A673 (cell line): ENCODE data around the gene AKT3. TPM values are rescaled to one million over a fixed set of nuclear protein-coding genes. Genes with fewer than 3 reads are reported as not detected.
"Not testable (repeated sequence)": the region's sequence is repeated elsewhere in the genome, so short reads cannot be mapped to it uniquely, and the experiment has no call there.

Experiments used
- BruUV-seq: library from RNA; stranded (reverse); fragments of 400-500 nt; replicated peaks from 2 replicates; lab custom pipeline; 2021; lab: Mats Ljungman, UMichigan
- CTCF ChIA-PET: fragments of 300-600 bp; sonication (Branson Sonifier 250); formaldehyde crosslinking; loops from one replicate; lab custom pipeline; 2022; ENCODE audit warnings: antibody characterized with exemption; lab: Charles Lee
- POLR2A ChIA-PET: fragments of 300-600 bp; sonication (Branson Sonifier 250); formaldehyde crosslinking; loops from one replicate; lab custom pipeline; 2022; ENCODE audit warnings: antibody characterized with exemption; ENCODE audit not compliant: low non-redundant PET; lab: Charles Lee
- DNase-seq: peaks from one replicate; pipeline ENCODE4 v3.0.0-alpha.2; 2015; ENCODE audit warnings: low spot score
- H3K27ac ChIP-seq: fragments of 200-600 bp; sonication (generic); 2 replicates; pipeline ENCODE4 v1.5.1; 2016; ENCODE audit warnings: mixed run types, low read depth, mild to moderate bottlenecking, mixed read lengths, antibody characterized with exemption, low read length; ENCODE audit not compliant: poor library complexity, severe bottlenecking
- H3K27me3 ChIP-seq: fragments of 200-600 bp; sonication (generic); replicated peaks from 2 replicates; pipeline ENCODE4 v1.6.1; 2017; ENCODE audit warnings: mixed run types, low read depth, mild to moderate bottlenecking, mixed read lengths, antibody characterized with exemption, low read length; ENCODE audit not compliant: insufficient read depth, poor library complexity
- H3K36me3 ChIP-seq: fragments of 200-600 bp; sonication (generic); 2 replicates; pipeline ENCODE4 v1.6.1; 2016; ENCODE audit warnings: mixed run types, mild to moderate bottlenecking, mixed read lengths, antibody characterized with exemption, low read length; ENCODE audit not compliant: insufficient read depth, poor library complexity, severe bottlenecking
- H3K4me1 ChIP-seq: fragments of 200-600 bp; sonication (generic); 2 replicates; pipeline ENCODE4 v1.6.1; 2017; ENCODE audit warnings: mixed run types, mild to moderate bottlenecking, mixed read lengths, antibody characterized with exemption, low read length; ENCODE audit not compliant: insufficient read depth, poor library complexity, severe bottlenecking
- H3K4me3 ChIP-seq: fragments of 200-600 bp; sonication (generic); 2 replicates; pipeline ENCODE4 v1.5.1; 2016; ENCODE audit warnings: low read depth, mixed run types, mild to moderate bottlenecking, mixed read lengths, low read length; ENCODE audit not compliant: poor library complexity, severe bottlenecking
- H3K9me3 ChIP-seq: fragments of 200-600 bp; sonication (generic); 2 replicates; pipeline ENCODE4 v1.6.1; 2016; ENCODE audit warnings: mixed run types, low read depth, mild to moderate bottlenecking, mixed read lengths, antibody characterized with exemption, low read length; ENCODE audit not compliant: poor library complexity, severe bottlenecking
- CTCF ChIP-seq: fragments of 300-800, 200-600 bp; sonication (generic); conservative IDR thresholded peaks from 2 replicates; pipeline ENCODE4 v1.5.1; 2017; ENCODE audit warnings: low read depth, mild to moderate bottlenecking, antibody characterized with exemption, low read length, moderate library complexity, mixed read lengths
- EZH2 ChIP-seq: fragments of 200-600 bp; sonication (generic); IDR thresholded peaks from 2 replicates; pipeline ENCODE4 v1.6.1; 2017; ENCODE audit warnings: borderline replicate concordance, low read depth, mild to moderate bottlenecking, mixed read lengths, antibody characterized with exemption, low read length; ENCODE audit not compliant: poor library complexity, severe bottlenecking
- intact Hi-C: fragments of 100-400 bp; cut with micrococcal nuclease; formaldehyde crosslinking; loops from one replicate; pipeline ENCODE4 v1.10.0; 2022; ENCODE audit not compliant: unreplicated experiment
- total RNA-seq: library from RNA; stranded (reverse); gene quantifications from 2 replicates; pipeline ENCODE4 v1.2.3, GENCODE V29; 2021

AKT3 gene
- total RNA-seq, 1 experiment from 2014 or later = 14.4 TPM

- ChIA-PET CTCF (no interaction called here), POLR2A (no interaction called here)
- TF ChIP-seq EZH2 = no peak
- TF ChIP-seq CTCF = no peak
- Histone ChIP-seq H3K4me3 (no peak overlapping the region), H3K27me3 (no peaks in the 10 kb centered on the region), H3K9me3 (no peaks in the 10 kb centered on the region), H3K27ac (no peak overlapping the region), H3K4me1 (no peaks in the 10 kb centered on the region), H3K36me3 (no peaks in the 10 kb centered on the region)
- BruUV-seq = no TSS peak
- DNase-seq = no peak
- intact Hi-C loops = no loop called here
These were observed 66.3 kb downstream of the AKT3 start for GRCh38 chr1:243783714-243784113.

GRCh38 chr1:243772361-243773050 is 77.5 kb downstream of the AKT3 start:
- POLR2A ChIA-PET, H3K36me3 ChIP-seq, H3K4me1 ChIP-seq, H3K9me3 ChIP-seq, intact Hi-C loops, H3K27ac ChIP-seq, BruUV-seq, H3K4me3 ChIP-seq, DNase-seq, CTCF ChIA-PET, H3K27me3 ChIP-seq: not testable (repeated sequence)

- Histone ChIP-seq H3K36me3 (no peaks in the 10 kb centered on the region), H3K27ac (no peak overlapping the region), H3K27me3 (no peaks in the 10 kb centered on the region), H3K4me1 (no peaks in the 10 kb centered on the region), H3K4me3 (no peak overlapping the region), H3K9me3 (no peaks in the 10 kb centered on the region)
- DNase-seq = no peak
- ChIA-PET POLR2A (no interaction called here), CTCF (no interaction called here)
- no TSS peak for BruUV-seq
- intact Hi-C loops = no loop called here
- TF ChIP-seq CTCF = no peak
These were observed 79.2 kb downstream of the AKT3 start for GRCh38 chr1:243770860-243771259.

GRCh38 chr1:243765676-243766075 is 84.4 kb downstream of the AKT3 start:
- CTCF ChIA-PET = no interaction called here
- H3K4me1 ChIP-seq = no peaks in the 10 kb centered on the region
- H3K36me3 ChIP-seq = no peaks in the 10 kb centered on the region
- no peak for DNase-seq
- TF ChIP-seq CTCF (no peak), EZH2 (no peak)
- BruUV-seq = no TSS peak
- H3K27ac ChIP-seq = no peak overlapping the region
- H3K9me3 ChIP-seq = no peaks in the 10 kb centered on the region
- H3K4me3 ChIP-seq = no peak overlapping the region
- POLR2A ChIA-PET = no interaction called here
- H3K27me3 ChIP-seq = no peaks in the 10 kb centered on the region
- intact Hi-C loops = no loop called here
